ENCODE data around the gene RBM24.

Gene RBM24

GRCh38 chr6:17281100-17281496 is at the start of gene RBM24:
Gene RBM24 (plus strand): TSS chr6:17281361. CDS start chr6:17281582, 221 bp downstream.
- no peak for DNase-seq

GRCh38 chr6:17233531-17233930 is 47.6 kb upstream of the RBM24 start:
- DNase-seq: no peak

GRCh38 chr6:17237246-17237645 is 43.9 kb upstream of the RBM24 start:
- DNase-seq: no peak

- DNase-seq: no peak
These were observed 41.9 kb upstream of the RBM24 start for GRCh38 chr6:17239260-17239659.

- no peak for DNase-seq
These were observed 40.2 kb upstream of the RBM24 start for GRCh38 chr6:17240803-17241500.

GRCh38 chr6:17242087-17242486 is 39.1 kb upstream of the RBM24 start:
- DNase-seq: no peak

GRCh38 chr6:17250237-17250636 is 30.9 kb upstream of the RBM24 start:
- no peak for DNase-seq

GRCh38 chr6:17251953-17252352 is 29.2 kb upstream of the RBM24 start:
- no peak for DNase-seq

GRCh38 chr6:17258749-17259148 is 22.4 kb upstream of the RBM24 start:
- DNase-seq: no peak

GRCh38 chr6:17265570-17265969 is 15.6 kb upstream of the RBM24 start:
- no peak for DNase-seq

- no peak for DNase-seq
These were observed 13.6 kb upstream of the RBM24 start for GRCh38 chr6:17267566-17267965.

GRCh38 chr6:17268114-17268513 is 13.0 kb upstream of the RBM24 start:
- no peak for DNase-seq

GRCh38 chr6:17269840-17270239 is 11.3 kb upstream of the RBM24 start:
- DNase-seq: no peak

- DNase-seq: no peak
These were observed 9.5 kb upstream of the RBM24 start for GRCh38 chr6:17271628-17272027.

GRCh38 chr6:17276766-17277165 is 4.4 kb upstream of the RBM24 start:
- no peak for DNase-seq

- no peak for DNase-seq
These were observed 3.9 kb upstream of the RBM24 start for GRCh38 chr6:17277256-17277655.

GRCh38 chr6:17278289-17279063 is 2.7 kb upstream of the RBM24 start:
- no peak for DNase-seq

- no peak for DNase-seq
These were observed 1.0 kb upstream of the RBM24 start for GRCh38 chr6:17280138-17280537.

GRCh38 chr6:17280552-17281090 is 540 bp upstream of the RBM24 start:
- no peak for DNase-seq

GRCh38 chr6:17281497-17282481 is 628 bp downstream of the RBM24 start:
- no peak for DNase-seq

- DNase-seq: no peak
These were observed 1.9 kb downstream of the RBM24 start for GRCh38 chr6:17283074-17283473.

- DNase-seq: no peak
These were observed 8.5 kb downstream of the RBM24 start for GRCh38 chr6:17289630-17290061.

GRCh38 chr6:17291778-17292177 is 10.6 kb downstream of the RBM24 start:
- DNase-seq: no peak

All from GF-D8 (cell line).